ENCODE data around the gene PSMC3. TPM values are rescaled to one million over a fixed set of nuclear protein-coding genes. Genes with fewer than 3 reads are reported as not detected.

The PSMC3 gene
- total and polyA plus RNA-seq, 2 of the 13 experiments (the other 11 are each of a cell fraction or from before 2014, with no cell fraction given), result 75.8 to 214 TPM

DNA sequence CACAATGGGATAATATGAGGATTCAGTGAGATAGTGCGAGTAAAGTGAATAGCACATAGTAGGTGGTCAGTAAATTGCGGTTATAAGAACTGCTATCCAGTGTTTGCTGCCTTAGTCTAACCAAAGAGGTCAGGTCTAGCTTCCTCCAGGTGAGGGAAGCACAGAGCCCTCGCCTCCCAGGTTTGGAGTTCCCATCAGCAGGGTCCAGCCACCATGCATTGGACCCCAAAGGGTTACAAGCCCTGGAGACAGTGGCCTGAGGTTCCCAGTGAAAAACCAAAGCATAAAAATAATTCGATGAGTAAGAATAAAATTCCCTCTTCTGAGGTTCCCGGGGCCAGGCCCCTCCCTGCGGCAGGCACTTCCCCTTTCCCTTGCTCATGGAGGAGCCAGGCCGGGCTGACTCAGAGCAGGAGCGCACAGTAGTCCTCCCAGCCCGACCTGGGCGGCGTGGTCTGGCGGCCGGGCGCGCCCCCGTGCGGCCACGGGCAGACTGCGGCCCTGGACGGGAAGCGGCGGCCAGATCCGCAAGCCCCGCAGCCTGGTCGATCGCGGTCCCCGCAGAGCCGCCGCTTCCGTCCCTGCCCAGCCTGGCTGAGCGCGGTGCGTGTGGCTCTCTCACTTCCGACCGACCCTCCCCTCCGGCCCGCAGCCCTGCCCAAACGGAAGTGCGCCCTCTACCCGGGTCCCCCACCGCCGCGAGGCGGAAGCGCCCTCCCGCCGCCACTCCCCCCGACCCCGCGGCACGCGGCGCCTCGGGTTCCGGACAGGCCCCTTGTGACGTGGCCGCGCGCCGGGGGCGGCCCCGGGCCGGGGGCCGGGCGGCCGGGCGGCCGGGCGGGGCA is 18.3 kb downstream of the PSMC3 start, which contains the start of gene SLC39A13 (continued):
- TF ChIP-seq, protein P1, sequence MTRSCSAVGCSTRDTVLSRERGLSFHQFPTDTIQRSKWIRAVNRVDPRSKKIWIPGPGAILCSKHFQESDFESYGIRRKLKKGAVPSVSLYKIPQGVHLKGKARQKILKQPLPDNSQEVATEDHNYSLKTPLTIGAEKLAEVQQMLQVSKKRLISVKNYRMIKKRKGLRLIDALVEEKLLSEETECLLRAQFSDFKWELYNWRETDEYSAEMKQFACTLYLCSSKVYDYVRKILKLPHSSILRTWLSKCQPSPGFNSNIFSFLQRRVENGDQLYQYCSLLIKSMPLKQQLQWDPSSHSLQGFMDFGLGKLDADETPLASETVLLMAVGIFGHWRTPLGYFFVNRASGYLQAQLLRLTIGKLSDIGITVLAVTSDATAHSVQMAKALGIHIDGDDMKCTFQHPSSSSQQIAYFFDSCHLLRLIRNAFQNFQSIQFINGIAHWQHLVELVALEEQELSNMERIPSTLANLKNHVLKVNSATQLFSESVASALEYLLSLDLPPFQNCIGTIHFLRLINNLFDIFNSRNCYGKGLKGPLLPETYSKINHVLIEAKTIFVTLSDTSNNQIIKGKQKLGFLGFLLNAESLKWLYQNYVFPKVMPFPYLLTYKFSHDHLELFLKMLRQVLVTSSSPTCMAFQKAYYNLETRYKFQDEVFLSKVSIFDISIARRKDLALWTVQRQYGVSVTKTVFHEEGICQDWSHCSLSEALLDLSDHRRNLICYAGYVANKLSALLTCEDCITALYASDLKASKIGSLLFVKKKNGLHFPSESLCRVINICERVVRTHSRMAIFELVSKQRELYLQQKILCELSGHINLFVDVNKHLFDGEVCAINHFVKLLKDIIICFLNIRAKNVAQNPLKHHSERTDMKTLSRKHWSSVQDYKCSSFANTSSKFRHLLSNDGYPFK (CRISPR knock-in tag; IDR thresholded peaks at IDR 0.05; ENCODE audit: borderline replicate concordance), result peak; percentile 98
- no peak for TF ChIP-seq ZNF660 (CRISPR knock-in tag; IDR thresholded peaks at IDR 0.05; ENCODE audit: borderline replicate concordance, low read depth)
- TF ChIP-seq, protein P2, sequence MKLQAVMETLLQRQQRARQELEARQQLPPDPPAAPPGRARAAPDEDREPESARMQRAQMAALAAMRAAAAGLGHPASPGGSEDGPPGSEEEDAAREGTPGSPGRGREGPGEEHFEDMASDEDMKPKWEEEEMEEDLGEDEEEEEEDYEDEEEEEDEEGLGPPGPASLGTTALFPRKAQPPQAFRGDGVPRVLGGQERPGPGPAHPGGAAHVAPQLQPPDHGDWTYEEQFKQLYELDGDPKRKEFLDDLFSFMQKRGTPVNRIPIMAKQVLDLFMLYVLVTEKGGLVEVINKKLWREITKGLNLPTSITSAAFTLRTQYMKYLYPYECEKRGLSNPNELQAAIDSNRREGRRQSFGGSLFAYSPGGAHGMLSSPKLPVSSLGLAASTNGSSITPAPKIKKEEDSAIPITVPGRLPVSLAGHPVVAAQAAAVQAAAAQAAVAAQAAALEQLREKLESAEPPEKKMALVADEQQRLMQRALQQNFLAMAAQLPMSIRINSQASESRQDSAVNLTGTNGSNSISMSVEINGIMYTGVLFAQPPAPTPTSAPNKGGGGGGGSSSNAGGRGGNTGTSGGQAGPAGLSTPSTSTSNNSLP (IDR thresholded peaks at IDR 0.05; ENCODE audit: low read depth, low read length), result no peak; the same call in 1 of the 2 replicates
- peak; percentile 89 for TF ChIP-seq ZFY (CRISPR knock-in tag; IDR thresholded peaks at IDR 0.05)
- no peak for TF ChIP-seq ZNF180 (CRISPR knock-in tag; IDR thresholded peaks at IDR 0.05; ENCODE audit: borderline replicate concordance, low read depth)
- TF ChIP-seq FOSL1 (CRISPR knock-in tag; IDR thresholded peaks at IDR 0.05; ENCODE audit: borderline replicate concordance), result no peak
- TF ChIP-seq THAP11 (CRISPR knock-in tag; IDR thresholded peaks at IDR 0.05), result peak; percentile 95
- no peak for TF ChIP-seq PRMT3 (CRISPR knock-in tag; IDR thresholded peaks at IDR 0.05; ENCODE audit: borderline replicate concordance, low read depth)
- TF ChIP-seq TCF7 (IDR thresholded peaks at IDR 0.05; ENCODE audit: low read depth), result no peak
- peak; percentile 60; the same call in 1 of the 2 replicates for TF ChIP-seq TAF1 (CRISPR knock-in tag; IDR thresholded peaks at IDR 0.05)
- peak; percentile 92 for TF ChIP-seq HDAC1 (CRISPR knock-in tag; IDR thresholded peaks at IDR 0.05)
- TF ChIP-seq SIX1 (CRISPR knock-in tag; IDR thresholded peaks at IDR 0.05; ENCODE audit: borderline replicate concordance), result no peak; the same call in 1 of the 2 replicates
- TF ChIP-seq CC2D1A (CRISPR knock-in tag; IDR thresholded peaks at IDR 0.05), result no peak
- no peak for TF ChIP-seq NR2F6 (IDR thresholded peaks at IDR 0.05)
- TF ChIP-seq NR2F6 (CRISPR knock-in tag; IDR thresholded peaks at IDR 0.05), result peak; percentile 35; the same call in 1 of the 2 replicates
- TF ChIP-seq ZSCAN25 (CRISPR knock-in tag; IDR thresholded peaks at IDR 0.05), result peak; percentile 97
- no peak for TF ChIP-seq CEBPB (IDR thresholded peaks at IDR 0.05; ENCODE audit: borderline replicate concordance, low read depth, low read length)
- no peak for TF ChIP-seq RARG (CRISPR knock-in tag; IDR thresholded peaks at IDR 0.05; ENCODE audit: low read depth)
- TF ChIP-seq ZC3H13 (CRISPR knock-in tag; IDR thresholded peaks at IDR 0.05), result no peak; the same call in 1 of the 2 replicates
- TF ChIP-seq ZNF253 (CRISPR knock-in tag; IDR thresholded peaks at IDR 0.05; ENCODE audit: borderline replicate concordance), result no peak
- TF ChIP-seq ZNF235 (CRISPR knock-in tag; IDR thresholded peaks at IDR 0.05; ENCODE audit: borderline replicate concordance), result no peak; the same call in 1 of the 2 replicates
- no peak for TF ChIP-seq HNF4G (IDR thresholded peaks at IDR 0.05; ENCODE audit: borderline replicate concordance, low read depth, low read length)
- TF ChIP-seq HNF4G (CRISPR knock-in tag; IDR thresholded peaks at IDR 0.05; ENCODE audit: borderline replicate concordance, low read depth), result peak; percentile 19; the same call in 1 of the 2 replicates
- TF ChIP-seq ZNF546 (CRISPR knock-in tag; conservative IDR thresholded peaks at IDR 0.05), result no peak
- TF ChIP-seq SMYD3 (CRISPR knock-in tag; IDR thresholded peaks at IDR 0.05), result no peak
- TF ChIP-seq CBX5 (CRISPR knock-in tag; IDR thresholded peaks at IDR 0.05; ENCODE audit: borderline replicate concordance), result peak; percentile 83
- peak; percentile 51; the same call in 1 of the 2 replicates for TF ChIP-seq ZNF460 (CRISPR knock-in tag; IDR thresholded peaks at IDR 0.05; ENCODE audit: borderline replicate concordance)
